ENCODE measurements around the gene SLC2A4RG. TPM values are rescaled to one million over a fixed set of nuclear protein-coding genes. Genes with fewer than 3 reads are reported as not detected.

SLC2A4RG gene
- total RNA-seq (2022) = 163 and 169 TPM in 2 replicates
- Bru-seq, nascent RNA = percentile 58 among the genes with signal in this experiment
- BruChase-seq, experiment 1, labeled RNA remaining after a 6-hour chase = percentile 89 among the genes with signal in this experiment
- percentile 84 among the genes with signal in this experiment for BruChase-seq, experiment 2, labeled RNA remaining after a 2-hour chase
- long read RNA-seq, transcript SLC2A4RG-201 (8 exons, 1,731 nt) = major isoform, 21 of 56 reads
- long read RNA-seq, partial matches to known transcripts = 29 of 56 reads
- long read RNA-seq, other reads (novel, unspliced or antisense) = 5 of 56 reads

DNA sequence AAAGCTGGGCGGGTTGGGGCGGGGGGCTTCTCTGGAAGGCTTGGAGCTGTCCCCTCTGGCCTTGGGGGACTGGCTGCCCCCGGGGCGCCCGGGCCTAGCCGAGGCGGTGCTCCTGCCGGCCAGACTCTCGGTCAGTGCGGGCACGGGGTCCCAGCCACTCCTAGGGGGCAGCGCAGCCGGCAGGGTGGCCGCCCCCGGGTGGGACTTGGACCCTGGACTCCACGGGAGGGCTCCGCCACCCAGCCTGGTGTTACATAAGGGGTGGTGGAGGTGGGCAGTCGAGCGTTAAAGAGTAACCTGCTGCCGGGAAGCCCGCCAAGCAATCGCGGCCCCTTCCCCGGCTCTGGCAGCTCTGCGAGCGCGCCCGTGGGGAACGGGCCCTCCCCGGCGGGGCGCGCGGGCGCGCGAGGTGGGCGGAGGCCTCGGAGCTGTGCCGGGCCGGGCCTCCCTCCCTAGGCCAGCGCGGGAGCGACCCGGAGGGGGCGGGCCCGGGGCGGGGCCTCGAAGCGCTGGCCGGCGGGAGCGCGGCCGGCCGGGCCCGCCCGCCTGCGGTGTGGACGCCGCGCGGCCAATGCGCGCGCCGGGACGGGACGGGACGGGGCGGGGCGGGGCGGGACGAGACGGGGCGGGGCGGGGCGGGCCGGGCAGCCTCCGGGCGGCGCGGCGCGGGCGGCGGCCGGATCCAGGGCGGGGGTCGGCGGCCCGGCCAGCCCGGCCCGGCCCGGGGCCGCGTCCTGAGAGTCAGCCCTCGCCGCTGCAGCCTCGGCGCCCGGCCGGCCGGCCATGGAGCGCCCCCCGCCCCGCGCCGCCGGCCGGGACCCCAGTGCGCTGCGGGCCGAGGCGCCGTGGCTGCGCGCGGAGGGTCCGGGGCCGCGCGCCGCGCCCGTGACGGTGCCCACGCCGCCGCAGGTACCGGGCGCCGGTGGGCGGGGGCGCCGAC lies at the start of gene SLC2A4RG:
SLC2A4RG (plus strand) TSS at position 647 of the 940 bp plus-strand sequence; CDS start at position 784, 137 bp downstream.
- TF ChIP-seq, protein P1, sequence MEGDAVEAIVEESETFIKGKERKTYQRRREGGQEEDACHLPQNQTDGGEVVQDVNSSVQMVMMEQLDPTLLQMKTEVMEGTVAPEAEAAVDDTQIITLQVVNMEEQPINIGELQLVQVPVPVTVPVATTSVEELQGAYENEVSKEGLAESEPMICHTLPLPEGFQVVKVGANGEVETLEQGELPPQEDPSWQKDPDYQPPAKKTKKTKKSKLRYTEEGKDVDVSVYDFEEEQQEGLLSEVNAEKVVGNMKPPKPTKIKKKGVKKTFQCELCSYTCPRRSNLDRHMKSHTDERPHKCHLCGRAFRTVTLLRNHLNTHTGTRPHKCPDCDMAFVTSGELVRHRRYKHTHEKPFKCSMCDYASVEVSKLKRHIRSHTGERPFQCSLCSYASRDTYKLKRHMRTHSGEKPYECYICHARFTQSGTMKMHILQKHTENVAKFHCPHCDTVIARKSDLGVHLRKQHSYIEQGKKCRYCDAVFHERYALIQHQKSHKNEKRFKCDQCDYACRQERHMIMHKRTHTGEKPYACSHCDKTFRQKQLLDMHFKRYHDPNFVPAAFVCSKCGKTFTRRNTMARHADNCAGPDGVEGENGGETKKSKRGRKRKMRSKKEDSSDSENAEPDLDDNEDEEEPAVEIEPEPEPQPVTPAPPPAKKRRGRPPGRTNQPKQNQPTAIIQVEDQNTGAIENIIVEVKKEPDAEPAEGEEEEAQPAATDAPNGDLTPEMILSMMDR (IDR thresholded peaks at IDR 0.05; ENCODE audit: unreplicated experiment) = no peak
- no peaks in the 10 kb centered on the region for H3K27me3 Mint-ChIP-seq (ENCODE audit: unreplicated experiment)
- peak within 1 kb of the TSS; percentile 64 for H3K27ac Mint-ChIP-seq (ENCODE audit: unreplicated experiment)
- peak; percentile 90 for DNase-seq
- H3K4me1 Mint-ChIP-seq (ENCODE audit: low read depth, unreplicated experiment) = no peaks in the 10 kb centered on the region
- no TSS peak for BruUV-seq (replicated peaks)
- no peaks in the 10 kb centered on the region for H3K9me3 Mint-ChIP-seq (ENCODE audit: low read depth, unreplicated experiment)
- H3K4me3 Mint-ChIP-seq (ENCODE audit: low read depth, unreplicated experiment) = peak within 1 kb of the TSS; percentile 72
- intact Hi-C loops (cut with micrococcal nuclease; ENCODE audit: unreplicated experiment) = no loop called here
- peaks cover 65% of the 10 kb centered on the region for H3K36me3 Mint-ChIP-seq (ENCODE audit: insufficient read depth, unreplicated experiment)
- CTCF ChIA-PET = no interaction called here

DNA sequence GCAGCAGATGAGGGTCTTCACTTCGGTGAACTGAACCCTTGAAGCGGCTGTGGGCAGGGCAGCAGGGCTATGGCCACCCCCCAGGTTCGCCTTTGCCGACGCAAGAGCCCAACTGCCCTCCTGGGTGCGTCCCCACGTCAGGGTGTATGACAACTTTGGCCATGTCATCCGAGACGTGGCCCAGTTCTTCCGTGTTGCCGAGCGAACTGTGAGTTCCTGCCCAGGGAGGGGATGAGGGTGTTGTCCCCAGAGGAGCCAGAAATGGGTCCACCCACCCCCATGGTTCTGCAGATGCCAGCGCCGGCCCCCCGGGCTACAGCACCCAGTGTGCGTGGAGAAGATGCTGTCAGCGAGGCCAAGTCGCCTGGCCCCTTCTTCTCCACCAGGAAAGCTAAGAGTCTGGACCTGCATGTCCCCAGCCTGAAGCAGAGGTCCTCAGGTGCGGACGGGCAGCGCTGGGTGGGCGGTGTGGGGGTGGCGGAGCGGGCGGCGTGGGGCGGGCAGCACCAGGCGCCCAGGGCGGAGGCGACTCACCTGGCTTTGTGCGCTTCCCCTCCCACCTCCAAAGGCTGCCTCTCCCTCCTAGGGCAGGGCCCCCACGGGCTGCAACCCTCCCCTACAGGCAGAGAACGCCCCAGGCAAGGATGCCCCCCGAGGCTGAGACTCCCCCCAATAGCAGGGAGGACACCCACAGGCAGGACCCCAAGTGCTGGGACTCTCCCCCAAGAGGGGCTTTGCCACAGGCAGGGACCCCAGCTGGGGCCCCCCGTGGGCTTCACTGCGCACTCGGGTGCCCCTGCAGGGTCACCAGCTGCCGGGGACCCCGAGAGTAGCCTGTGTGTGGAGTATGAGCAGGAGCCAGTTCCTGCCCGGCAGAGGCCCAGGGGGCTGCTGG lies 49.3 kb upstream of the SLC2A4RG start:
- intact Hi-C loops (cut with micrococcal nuclease; ENCODE audit: unreplicated experiment) = no loop called here
- DNase-seq = no peak
- TF ChIP-seq, protein P1 (IDR thresholded peaks at IDR 0.05; ENCODE audit: unreplicated experiment) = no peak
- peak overlapping the region; percentile 19 for H3K4me3 Mint-ChIP-seq (ENCODE audit: low read depth, unreplicated experiment)
- no peaks in the 10 kb centered on the region for H3K9me3 Mint-ChIP-seq (ENCODE audit: low read depth, unreplicated experiment)
- H3K27me3 Mint-ChIP-seq (ENCODE audit: unreplicated experiment) = no peaks in the 10 kb centered on the region
- CTCF ChIA-PET = interaction anchor here (0.7 kb wide), 1 partner anchor 152 kb away, joined by 3 read pairs; no protein-coding TSS in a partner anchor
- H3K4me1 Mint-ChIP-seq (ENCODE audit: low read depth, unreplicated experiment) = peaks cover 33% of the 10 kb centered on the region
- BruUV-seq (replicated peaks) = no TSS peak
- peaks cover 96% of the 10 kb centered on the region for H3K36me3 Mint-ChIP-seq (ENCODE audit: insufficient read depth, unreplicated experiment)
- peak overlapping the region; percentile 83 for H3K27ac Mint-ChIP-seq (ENCODE audit: unreplicated experiment)

DNA sequence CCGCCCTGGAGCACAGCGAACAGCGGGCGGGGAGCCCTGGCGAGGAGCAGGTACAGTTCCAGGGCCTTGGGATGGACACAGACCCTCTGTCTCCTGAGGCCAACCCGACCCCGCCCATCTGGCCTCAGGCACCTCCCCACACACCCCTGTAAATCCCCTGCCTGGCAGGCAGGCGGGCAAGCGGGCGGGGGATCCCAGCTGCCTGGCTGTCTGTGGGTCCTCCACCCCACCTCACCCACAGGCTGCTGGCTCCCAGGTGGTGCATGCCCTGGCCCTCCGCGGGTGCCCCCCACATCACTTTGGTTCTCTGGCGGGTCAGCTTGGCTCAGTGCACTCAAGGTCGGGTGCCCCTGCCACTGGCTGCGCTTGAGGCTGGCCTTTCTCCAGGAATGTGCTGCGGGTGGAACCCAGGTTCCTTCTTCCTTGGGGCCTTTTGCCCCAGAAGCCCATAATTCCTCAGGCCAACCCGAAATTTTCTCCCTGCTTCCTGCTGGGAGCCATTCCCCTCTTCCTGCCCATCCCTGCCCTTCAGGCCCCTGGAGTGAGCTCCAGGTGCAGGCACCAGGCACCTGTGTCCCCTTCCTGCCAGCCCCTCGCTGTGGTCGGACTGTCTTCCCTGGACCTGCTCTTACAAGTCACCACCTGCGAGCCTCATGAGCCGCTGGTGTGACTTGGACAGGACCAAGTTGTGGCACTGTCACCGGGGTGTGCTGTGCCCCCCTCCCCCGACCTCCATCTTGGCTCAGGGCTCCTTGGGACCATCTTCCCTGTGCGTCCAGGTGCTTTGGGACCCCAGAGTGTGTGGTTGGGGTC lies 48.5 kb upstream of the SLC2A4RG start:
- peaks cover 25% of the 10 kb centered on the region for H3K4me1 Mint-ChIP-seq (ENCODE audit: low read depth, unreplicated experiment)
- H3K27ac Mint-ChIP-seq (ENCODE audit: unreplicated experiment) = peak overlapping the region; percentile 83
- H3K36me3 Mint-ChIP-seq (ENCODE audit: insufficient read depth, unreplicated experiment) = peaks cover 96% of the 10 kb centered on the region
- no TSS peak for BruUV-seq (replicated peaks)
- intact Hi-C loops (cut with micrococcal nuclease; ENCODE audit: unreplicated experiment) = no loop called here
- no peaks in the 10 kb centered on the region for H3K9me3 Mint-ChIP-seq (ENCODE audit: low read depth, unreplicated experiment)
- H3K27me3 Mint-ChIP-seq (ENCODE audit: unreplicated experiment) = no peaks in the 10 kb centered on the region
- TF ChIP-seq, protein P1 (IDR thresholded peaks at IDR 0.05; ENCODE audit: unreplicated experiment) = no peak
- CTCF ChIA-PET = interaction anchor here (2.1 kb wide), 2 partner anchors 9 to 153 kb away, joined by 8 to 11 read pairs; partner anchors contain the start of gene PTK6
- no peak for DNase-seq
- H3K4me3 Mint-ChIP-seq (ENCODE audit: low read depth, unreplicated experiment) = peak overlapping the region; percentile 20
